ACHN (cell line): Measurements from ENCODE around the gene ANXA11.
"Not testable (repeated sequence)": the region's sequence is repeated elsewhere in the genome, so short reads cannot be mapped to it uniquely, and the experiment has no call there.

Experiments
- DNase-seq: peaks from one replicate; pipeline ENCODE4 v3.0.0-alpha.2; 2015
- in situ Hi-C: cut with HindIII; loops from 2 replicates; pipeline ENCODE4 v1.10.0; 2017; ENCODE audit warnings: low sequenced_read_pairs, low pct_ligation_motif_present, low pct_unique_long_range_greater_than_20kb

ANXA11 gene

GRCh38 chr10:80157561-80157960 is 47.8 kb downstream of the ANXA11 start:
- DNase-seq: no peak
- in situ Hi-C loops: no loop called here

GRCh38 chr10:80156216-80156615 is 49.1 kb downstream of the ANXA11 start:
- in situ Hi-C loops: no loop called here
- no peak for DNase-seq

DNA sequence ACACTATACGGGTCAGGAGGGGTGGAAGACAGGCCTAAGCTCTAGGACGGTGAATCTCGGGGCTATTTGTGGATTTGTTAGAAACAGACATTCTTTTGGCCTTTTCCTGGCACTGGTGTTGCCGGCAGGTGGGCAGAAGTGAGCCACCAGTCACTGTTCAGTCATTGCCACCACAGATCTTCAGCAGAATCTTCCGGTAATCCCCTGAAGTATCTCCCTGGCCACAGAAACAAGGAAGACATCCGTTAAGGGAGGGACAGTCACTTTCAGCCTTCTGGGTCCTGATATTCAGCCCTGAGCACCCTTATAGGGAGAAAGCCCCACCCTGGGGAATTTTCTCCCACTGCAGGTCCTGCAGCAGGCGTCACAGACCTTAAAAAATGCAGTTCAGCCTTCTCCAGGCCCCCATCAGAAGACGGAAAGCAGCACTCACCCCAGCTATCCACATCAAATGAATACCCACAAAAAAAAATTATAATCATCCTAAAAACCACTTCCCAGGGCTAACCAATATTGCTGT is 49.6 kb downstream of the ANXA11 start:
- in situ Hi-C loops: no loop called here
- DNase-seq: no peak

- in situ Hi-C loops: no loop called here
- DNase-seq: no peak
These were observed 50.2 kb downstream of the ANXA11 start for GRCh38 chr10:80154978-80155695.

DNA sequence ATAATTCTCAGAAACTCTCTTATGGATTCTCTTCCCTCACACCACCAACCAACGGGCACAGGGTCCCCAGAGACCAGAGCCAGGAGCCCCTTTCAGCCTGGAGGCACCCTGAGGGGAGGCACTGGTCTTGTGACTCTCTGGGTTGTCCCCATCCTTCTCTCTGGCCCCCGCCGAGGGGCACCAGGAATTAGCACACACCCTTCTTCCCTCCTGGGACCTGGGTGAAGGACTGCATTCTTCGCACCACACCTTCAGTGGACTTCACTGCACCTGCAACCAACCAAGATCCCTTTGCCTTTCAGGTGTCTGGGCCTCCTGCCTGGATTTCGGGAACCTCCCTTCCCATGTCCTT is 50.7 kb downstream of the ANXA11 start:
- DNase-seq: no peak
- in situ Hi-C loops: no loop called here

- in situ Hi-C loops: no loop called here
- no peak for DNase-seq
These were observed 51.9 kb downstream of the ANXA11 start for GRCh38 chr10:80153460-80153859.

- no peak for DNase-seq
- in situ Hi-C loops: no loop called here
These were observed 52.5 kb downstream of the ANXA11 start for GRCh38 chr10:80152820-80153219.

- in situ Hi-C loops: no loop called here
- DNase-seq: no peak
These were observed 55.2 kb downstream of the ANXA11 start for GRCh38 chr10:80150172-80150571.

- no peak for DNase-seq
- in situ Hi-C loops: no loop called here
These were observed 56.2 kb downstream of the ANXA11 start for GRCh38 chr10:80149123-80149522.

GRCh38 chr10:80148166-80148805 is 57.1 kb downstream of the ANXA11 start:
- in situ Hi-C loops: no loop called here
- DNase-seq: no peak

DNA sequence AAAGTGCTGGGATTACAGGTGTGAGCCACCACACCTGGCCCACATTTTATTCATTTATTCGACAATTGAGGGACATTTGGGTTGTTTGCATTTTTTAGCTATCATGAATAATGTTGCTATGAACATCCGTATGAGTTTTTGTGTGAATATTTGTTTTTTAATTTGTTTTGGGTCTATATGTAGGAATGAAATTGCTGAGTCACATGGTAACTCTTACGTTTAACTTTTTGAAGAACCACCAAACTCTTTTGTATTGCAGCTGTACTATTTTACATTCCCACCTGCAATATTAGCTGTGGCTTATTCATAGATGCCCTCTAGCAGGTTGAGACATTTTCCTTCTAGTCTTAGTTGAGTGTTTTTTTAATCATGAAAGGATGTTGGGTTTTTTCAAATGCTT is 58.4 kb downstream of the ANXA11 start:
- in situ Hi-C loops: no loop called here
- no peak for DNase-seq

DNA sequence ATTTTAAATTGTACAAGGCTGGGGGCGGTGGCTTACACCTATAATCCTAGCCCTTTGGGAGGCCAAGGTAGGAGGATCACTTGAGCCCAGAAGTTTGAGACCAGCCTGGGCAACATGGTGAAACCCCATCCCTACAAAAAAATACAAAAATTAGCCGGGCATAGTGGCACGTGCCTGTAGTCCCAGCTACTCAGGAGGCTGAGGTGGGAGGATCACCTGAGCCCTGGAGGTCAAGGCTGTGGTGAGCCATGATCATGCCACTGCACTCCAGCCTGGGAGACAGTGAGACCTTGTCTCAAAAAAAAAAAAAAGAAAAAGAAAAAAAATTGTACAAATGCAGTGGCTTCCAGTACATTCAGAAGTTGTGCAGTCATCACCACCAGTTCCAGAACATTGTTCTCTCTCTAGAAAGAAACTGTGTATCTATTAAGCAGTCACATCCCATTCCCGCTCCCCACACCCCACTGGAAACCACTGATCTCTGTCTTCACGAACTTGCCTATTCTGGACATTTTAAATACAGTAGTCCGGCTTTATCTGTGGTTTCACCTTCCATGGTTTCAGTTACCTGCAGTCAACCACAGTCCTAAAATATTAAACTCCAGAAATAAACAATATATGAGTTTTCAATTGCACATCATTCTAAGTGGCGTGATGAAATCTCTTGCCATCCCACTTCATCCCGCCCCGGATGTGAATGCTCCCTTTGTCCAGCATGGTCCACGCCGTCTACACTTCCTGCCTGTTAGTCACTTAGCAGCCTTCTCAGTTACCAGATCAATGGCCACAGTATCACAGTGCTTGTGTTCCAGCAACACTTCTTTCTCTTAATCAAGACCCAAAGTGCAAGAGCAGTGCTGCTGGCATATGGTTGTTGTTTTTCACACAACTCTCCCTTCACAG is 59.7 kb downstream of the ANXA11 start:
- in situ Hi-C loops, DNase-seq: not testable (repeated sequence)

DNA sequence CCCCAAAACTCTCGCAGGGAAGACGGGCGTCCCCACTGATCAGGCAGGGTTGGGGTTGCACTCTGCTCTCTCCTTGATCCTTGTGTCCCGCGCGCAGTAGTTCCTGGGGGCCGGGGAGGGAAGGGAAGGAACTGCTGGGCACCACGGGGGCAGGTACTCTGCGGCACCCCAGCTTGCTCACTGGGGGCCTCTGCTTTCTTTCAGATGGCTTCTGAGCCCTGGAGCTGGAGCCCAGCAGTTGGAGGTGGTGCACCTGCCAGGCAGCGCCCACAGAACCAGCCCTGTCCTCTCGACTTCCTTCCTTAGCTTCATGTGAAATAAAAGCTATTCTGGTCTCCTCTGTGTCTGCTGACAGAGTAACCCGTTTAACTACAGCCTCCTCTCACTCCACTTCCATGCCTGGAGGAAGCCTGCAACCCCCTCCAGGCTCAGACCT is 60.6 kb downstream of the ANXA11 start:
- DNase-seq: no peak
- in situ Hi-C loops: no loop called here

- no peak for DNase-seq
- in situ Hi-C loops: no loop called here
These were observed 61.2 kb downstream of the ANXA11 start for GRCh38 chr10:80144067-80144695.

- in situ Hi-C loops: no loop called here
- DNase-seq: no peak
These were observed 63.5 kb downstream of the ANXA11 start for GRCh38 chr10:80141696-80142460.

GRCh38 chr10:80140251-80140650 is 65.1 kb downstream of the ANXA11 start:
- in situ Hi-C loops: no loop called here
- no peak for DNase-seq

DNA sequence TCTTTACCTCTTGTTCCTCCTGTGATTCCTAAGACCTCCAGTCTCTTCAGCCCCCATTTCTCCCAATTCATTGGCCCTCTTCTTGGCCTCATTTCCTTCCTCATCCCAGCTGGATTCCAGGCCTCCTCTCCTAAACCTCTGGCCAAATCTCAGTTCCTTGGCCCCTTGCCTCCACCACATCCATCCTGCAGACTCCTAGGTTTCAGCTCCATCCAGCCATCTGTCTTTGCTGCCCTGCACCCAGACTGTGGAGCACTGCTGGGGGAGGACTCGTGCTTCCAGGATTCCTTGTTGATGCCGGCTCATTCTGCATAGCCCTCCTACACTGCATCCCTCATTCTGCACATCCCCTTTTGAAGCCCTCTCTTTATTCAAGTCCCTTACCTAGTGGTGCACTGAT is 66.1 kb downstream of the ANXA11 start:
- in situ Hi-C loops: no loop called here
- DNase-seq: no peak

GRCh38 chr10:80137920-80138319 is 67.4 kb downstream of the ANXA11 start:
- in situ Hi-C loops: no loop called here
- no peak for DNase-seq
